ENCODE data around the gene UNC45A.
"Not testable (repeated sequence)": the region's sequence is repeated elsewhere in the genome, so short reads cannot be mapped to it uniquely, and the experiment has no call there.

UNC45A gene

GRCh38 chr15:90903733-90904536 is 31.1 kb upstream of the UNC45A start:
- no peak for DNase-seq

GRCh38 chr15:90904746-90905145 is 30.3 kb upstream of the UNC45A start:
- DNase-seq, result no peak

- DNase-seq, result no peak
Measured at GRCh38 chr15:90905306-90906180, 29.5 kb upstream of the UNC45A start.

GRCh38 chr15:90906181-90906849 is 28.8 kb upstream of the UNC45A start:
- no peak for DNase-seq

GRCh38 chr15:90907051-90907660 is 27.9 kb upstream of the UNC45A start:
- no peak for DNase-seq

- DNase-seq, result no peak
Measured at GRCh38 chr15:90907838-90908507, 27.1 kb upstream of the UNC45A start.

GRCh38 chr15:90909449-90909848 is 25.6 kb upstream of the UNC45A start:
- not testable (repeated sequence) for DNase-seq

GRCh38 chr15:90909976-90910375 is 25.1 kb upstream of the UNC45A start:
- DNase-seq, result no peak

GRCh38 chr15:90910441-90911301 is 24.4 kb upstream of the UNC45A start:
- DNase-seq, result no peak

GRCh38 chr15:90911302-90911623 is 23.8 kb upstream of the UNC45A start:
- no peak for DNase-seq

- no peak for DNase-seq
Measured at GRCh38 chr15:90911906-90912769, 22.9 kb upstream of the UNC45A start.

- DNase-seq, result no peak
Measured at GRCh38 chr15:90912770-90913075, 22.4 kb upstream of the UNC45A start.

GRCh38 chr15:90913398-90913944 is 21.6 kb upstream of the UNC45A start:
- no peak for DNase-seq

- no peak for DNase-seq
Measured at GRCh38 chr15:90914305-90915080, 20.6 kb upstream of the UNC45A start.

GRCh38 chr15:90915216-90915807 is 19.8 kb upstream of the UNC45A start:
- no peak for DNase-seq

GRCh38 chr15:90915808-90916440 is 19.2 kb upstream of the UNC45A start:
- DNase-seq, result no peak

- DNase-seq, result no peak
Measured at GRCh38 chr15:90916461-90916860, 18.6 kb upstream of the UNC45A start.

GRCh38 chr15:90917569-90917968 is 17.5 kb upstream of the UNC45A start:
- no peak for DNase-seq

Measured in CD4-positive, alpha-beta T cell treated with Interleukin-10 for 1 hour (primary cell).